Fibroblast of the aortic adventitia (primary cell): ENCODE measurements around the gene NCAM2. TPM values are rescaled to one million over a fixed set of nuclear protein-coding genes. Genes with fewer than 3 reads are reported as not detected.

Source experiments
- DNase-seq: peaks from one replicate; pipeline ENCODE4 v3.0.0-alpha.2; 2010; ENCODE audit warnings: low read depth
- H3K4me3 ChIP-seq: 2 replicates; pipeline ENCODE4 v1.5.1; 2011; ENCODE audit warnings: low read depth, mild to moderate bottlenecking, control low read depth, low read length, moderate library complexity
- CTCF ChIP-seq: IDR thresholded peaks from 2 replicates; pipeline ENCODE4 v1.5.1; 2011; ENCODE audit warnings: mild to moderate bottlenecking, low read length, control low read depth, inconsistent platforms; ENCODE audit not compliant: insufficient read depth
- total RNA-seq: library from RNA; depleted of rRNA; stranded (reverse); fragments of >200 nt; gene quantifications from 2 replicates; pipeline ENCODE4 v1.2.3, GENCODE V29; 2012; ENCODE audit warnings: low replicate concordance

NCAM2 gene
- total RNA-seq, 1 donor: 19.4 TPM

- no peak for DNase-seq
- H3K4me3 ChIP-seq: no peak overlapping the region
- TF ChIP-seq CTCF: no peak
Observed at GRCh38 chr21:21174676-21175075, 176.5 kb downstream of the NCAM2 start.

GRCh38 chr21:21175798-21176334 lies 177.7 kb downstream of the NCAM2 start:
- H3K4me3 ChIP-seq: peak overlapping the region; percentile 42
- no peak for TF ChIP-seq CTCF
- peak; percentile 14 for DNase-seq

DNA sequence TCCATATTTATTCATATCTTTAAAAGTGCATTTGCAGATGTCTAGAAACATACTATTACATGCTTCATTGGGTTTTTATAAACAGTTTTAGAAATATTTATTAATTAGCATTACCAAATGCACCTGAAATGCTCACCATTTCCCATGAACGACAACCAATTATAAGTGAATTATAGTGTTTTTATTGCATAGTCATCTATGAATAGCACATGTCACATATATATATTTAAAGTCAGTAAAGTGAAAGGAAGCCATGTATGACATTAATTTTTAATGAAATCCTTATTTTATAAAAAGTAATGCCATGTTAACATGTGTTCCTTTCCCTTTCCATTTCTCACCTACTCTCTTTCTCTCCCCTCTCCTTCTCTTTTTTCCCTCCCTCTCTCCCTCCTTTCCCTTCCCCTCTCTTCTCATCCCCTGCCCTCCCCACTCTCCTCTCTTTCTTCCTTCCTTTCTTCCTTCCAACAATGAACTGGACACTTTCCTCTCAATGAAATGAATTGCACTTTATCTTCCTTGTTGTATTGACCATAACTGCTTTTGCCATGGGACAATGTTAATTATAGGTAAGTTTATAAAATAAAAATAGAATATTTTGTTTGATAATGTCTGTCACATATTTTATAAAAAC lies 179.3 kb downstream of the NCAM2 start:
- no peak overlapping the region for H3K4me3 ChIP-seq
- TF ChIP-seq CTCF: no peak
- no peak for DNase-seq

GRCh38 chr21:21179619-21180298 lies 181.6 kb downstream of the NCAM2 start:
- H3K4me3 ChIP-seq: no peak overlapping the region
- TF ChIP-seq CTCF: no peak
- peak; percentile 45 for DNase-seq

- no peak for TF ChIP-seq CTCF
- no peak overlapping the region for H3K4me3 ChIP-seq
- DNase-seq: peak; percentile 65
Observed at GRCh38 chr21:21182401-21183010, 184.3 kb downstream of the NCAM2 start.

- H3K4me3 ChIP-seq: no peak overlapping the region
- TF ChIP-seq CTCF: no peak
- DNase-seq: no peak
Observed at GRCh38 chr21:21183092-21183491, 184.9 kb downstream of the NCAM2 start.
